ENCODE results near the gene GPR25. TPM values are rescaled to one million over a fixed set of nuclear protein-coding genes. Genes with fewer than 3 reads are reported as not detected.

Gene GPR25
- total and polyA plus RNA-seq, 10 of the 15 experiments (the other 5 are each of a cell fraction or from before 2014, with no cell fraction given) = not detected

DNA sequence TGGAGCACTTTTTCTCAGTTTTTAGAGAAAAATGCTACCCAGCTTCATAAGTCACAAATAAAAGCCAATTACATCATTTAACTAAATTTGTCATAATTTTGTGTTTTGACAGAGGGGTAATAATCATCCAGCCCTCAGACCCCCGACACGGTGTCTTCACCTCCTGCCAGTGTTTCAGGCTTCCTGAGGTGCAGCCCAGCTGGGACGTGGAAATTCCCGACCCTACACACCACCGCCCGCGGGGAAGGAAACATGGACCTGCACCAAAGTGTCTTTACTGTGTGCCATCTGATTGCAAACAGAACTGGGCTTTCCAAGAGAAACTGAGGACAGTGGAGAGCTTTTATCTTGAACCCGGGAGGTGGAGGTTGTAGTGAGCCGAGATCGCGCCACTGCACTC, 14.3 kb downstream of the GPR25 start (continued):
- TF ChIP-seq RB1 (IDR thresholded peaks at IDR 0.05; ENCODE audit: borderline replicate concordance) = no peak
- TF ChIP-seq, protein P1, sequence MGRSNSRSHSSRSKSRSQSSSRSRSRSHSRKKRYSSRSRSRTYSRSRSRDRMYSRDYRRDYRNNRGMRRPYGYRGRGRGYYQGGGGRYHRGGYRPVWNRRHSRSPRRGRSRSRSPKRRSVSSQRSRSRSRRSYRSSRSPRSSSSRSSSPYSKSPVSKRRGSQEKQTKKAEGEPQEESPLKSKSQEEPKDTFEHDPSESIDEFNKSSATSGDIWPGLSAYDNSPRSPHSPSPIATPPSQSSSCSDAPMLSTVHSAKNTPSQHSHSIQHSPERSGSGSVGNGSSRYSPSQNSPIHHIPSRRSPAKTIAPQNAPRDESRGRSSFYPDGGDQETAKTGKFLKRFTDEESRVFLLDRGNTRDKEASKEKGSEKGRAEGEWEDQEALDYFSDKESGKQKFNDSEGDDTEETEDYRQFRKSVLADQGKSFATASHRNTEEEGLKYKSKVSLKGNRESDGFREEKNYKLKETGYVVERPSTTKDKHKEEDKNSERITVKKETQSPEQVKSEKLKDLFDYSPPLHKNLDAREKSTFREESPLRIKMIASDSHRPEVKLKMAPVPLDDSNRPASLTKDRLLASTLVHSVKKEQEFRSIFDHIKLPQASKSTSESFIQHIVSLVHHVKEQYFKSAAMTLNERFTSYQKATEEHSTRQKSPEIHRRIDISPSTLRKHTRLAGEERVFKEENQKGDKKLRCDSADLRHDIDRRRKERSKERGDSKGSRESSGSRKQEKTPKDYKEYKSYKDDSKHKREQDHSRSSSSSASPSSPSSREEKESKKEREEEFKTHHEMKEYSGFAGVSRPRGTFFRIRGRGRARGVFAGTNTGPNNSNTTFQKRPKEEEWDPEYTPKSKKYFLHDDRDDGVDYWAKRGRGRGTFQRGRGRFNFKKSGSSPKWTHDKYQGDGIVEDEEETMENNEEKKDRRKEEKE (IDR thresholded peaks at IDR 0.05) = no peak
- TF ChIP-seq NFYA (IDR thresholded peaks at IDR 0.05; ENCODE audit: borderline replicate concordance, low read depth, low read length) = no peak
- TF ChIP-seq CBX5 (IDR thresholded peaks at IDR 0.05; ENCODE audit: low read depth) = no peak
- no peak for TF ChIP-seq MXI1 (IDR thresholded peaks at IDR 0.05; ENCODE audit: low read depth, low read length)

DNA sequence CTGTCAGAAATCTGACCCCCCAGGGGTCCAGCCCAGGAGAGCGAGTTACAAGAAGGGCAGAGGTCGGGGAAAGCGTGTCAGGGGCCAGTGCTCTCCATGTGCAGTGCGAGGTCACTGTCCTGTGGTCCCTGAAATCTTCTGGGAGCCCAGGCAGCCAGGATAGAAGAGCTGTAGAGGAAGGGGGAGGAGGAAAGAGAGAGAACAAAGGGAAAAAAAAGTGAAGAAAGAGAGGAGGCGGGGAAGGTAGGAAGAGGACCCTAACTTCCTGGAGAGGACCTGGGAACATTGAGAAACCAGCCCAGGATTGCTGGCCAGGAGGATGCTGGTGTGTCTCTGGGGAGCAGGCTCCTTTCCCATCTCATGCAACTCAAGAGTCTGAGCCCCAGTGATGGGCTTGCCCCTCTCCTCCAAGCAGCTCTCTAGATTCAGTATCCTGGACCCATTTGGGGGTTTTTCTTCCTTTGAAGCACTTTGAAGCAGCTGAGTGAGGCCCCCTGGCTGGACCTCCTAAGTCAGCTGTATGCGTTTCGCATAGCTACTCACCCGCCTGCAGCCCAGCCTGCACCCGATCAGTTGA, 15.1 kb downstream of the GPR25 start:
- Histone ChIP-seq H3K36me3 (ENCODE audit: control insufficient read depth in 2 of 2, insufficient read depth in 2 of 2, low read length in 1 of 2) (no peaks in the 10 kb centered on the region), H3K27me3 (replicated peaks in 1 of 2; ENCODE audit: control insufficient read depth in 2 of 2, insufficient read depth in 2 of 2, low read length in 1 of 2) (no peaks in the 10 kb centered on the region), H3K79me2 (ENCODE audit: control insufficient read depth, insufficient read depth, low read length) (no peaks in the 10 kb centered on the region; the same call in none of the 2 replicates), H3K9ac (ENCODE audit: control insufficient read depth, insufficient read depth, low read length) (peak overlapping the region; percentile 47; the same call in 1 of the 2 replicates), H3K9me3 (replicated peaks; ENCODE audit: control insufficient read depth, insufficient read depth, low read length) (no peaks in the 10 kb centered on the region), H4K20me1 (ENCODE audit: control insufficient read depth, insufficient read depth) (no peaks in the 10 kb centered on the region), H3K4me1 (ENCODE audit: control insufficient read depth, insufficient read depth, low read length) (peaks cover 60% of the 10 kb centered on the region), H3K4me2 (ENCODE audit: control insufficient read depth, insufficient read depth) (peak overlapping the region; percentile 93), H3K4me3 (0 out of 2 replicates have a peak overlapping the region, but pooled peaks have one; percentile 18), H2AFZ (ENCODE audit: control insufficient read depth, low read depth, low read length) (peak overlapping the region; percentile 64; the same call in 1 of the 2 replicates), H3K27ac (ENCODE audit: control insufficient read depth, insufficient read depth) (peak overlapping the region; percentile 51)
- DNase-seq (ENCODE audit: low read depth, low spot score) = no peak
- in situ Hi-C loops (cut with MboI) = no loop called here
- ATAC-seq = no peak
- CTCF ChIA-PET = interaction anchor here (0.7 to 10.0 kb wide), 15 partner anchors 9 to 329 kb away, joined by 3 to 131 read pairs (median 11); no protein-coding TSS in a partner anchor
- WGBS (ENCODE audit: insufficient coverage, insufficient replicate concordance, low lambda C conversion rate, missing lambda C conversion rate) = 14% methylated on average over 9 of the region's 9 CpGs
- no peak for FAIRE-seq
- BruUV-seq (replicated peaks) = TSS peak; percentile 74
- SMC1A ChIA-PET (ENCODE audit: uncharacterized antibody, unreplicated experiment) = interaction anchor here (1.2 to 12.2 kb wide), 16 partner anchors 9 to 266 kb away, joined by 3 to 193 read pairs (median 12); no protein-coding TSS in a partner anchor
- POLR2A ChIA-PET = interaction anchor here (0.6 to 6.3 kb wide), 13 partner anchors 9 to 515 kb away, joined by 3 to 60 read pairs (median 8); no protein-coding TSS in a partner anchor
- RAD21 ChIA-PET (ENCODE audit: unreplicated experiment) = interaction anchor here (0.6 to 11.2 kb wide), 25 partner anchors 9 to 518 kb away, joined by 3 to 139 read pairs (median 5); partner anchors contain the start of genes DDX59 and KIF14
- intact Hi-C loops (cut with micrococcal nuclease; ENCODE audit: unreplicated experiment) = loop anchor here (1.0 to 5.0 kb wide), 4 partner anchors 19 to 261 kb away; no protein-coding TSS in a partner anchor
- no peak for TF ChIP-seq NR2C1 (IDR thresholded peaks at IDR 0.05)
- TF ChIP-seq NFYA (IDR thresholded peaks at IDR 0.05; ENCODE audit: borderline replicate concordance, low read depth, low read length) = no peak
- no peak for TF ChIP-seq POLR2A (IDR thresholded peaks at IDR 0.05; ENCODE audit: low read depth, low read length)
- no peak for TF ChIP-seq ZNF384 (IDR thresholded peaks at IDR 0.05; ENCODE audit: borderline replicate concordance, low read depth, low read length)
- no peak for TF ChIP-seq TAF1 (IDR thresholded peaks at IDR 0.05; ENCODE audit: borderline replicate concordance, low read depth, low read length)
- TF ChIP-seq RAD21 (IDR thresholded peaks at IDR 0.05; ENCODE audit: insufficient read depth, low read depth, low read length) = no peak
- TF ChIP-seq NBN (IDR thresholded peaks at IDR 0.05) = no peak
- TF ChIP-seq MTA3 (IDR thresholded peaks at IDR 0.05; ENCODE audit: borderline replicate concordance, low read length) = no peak
- no peak for TF ChIP-seq MYC (IDR thresholded peaks at IDR 0.05; ENCODE audit: insufficient read depth, insufficient read length, insufficient replicate concordance, low read length, severe bottlenecking)
- no peak for TF ChIP-seq BCL11A (IDR thresholded peaks at IDR 0.05; ENCODE audit: low read depth, low read length)
- no peak for TF ChIP-seq ETV6 (conservative IDR thresholded peaks at IDR 0.05 in 1 of 2, IDR thresholded peaks at IDR 0.05 in 1 of 2; ENCODE audit: borderline replicate concordance in 1 of 2, low read depth in 1 of 2)
- TF ChIP-seq TARDBP (IDR thresholded peaks at IDR 0.05; ENCODE audit: borderline replicate concordance) = no peak
- no peak for TF ChIP-seq PAX5 (IDR thresholded peaks at IDR 0.05; ENCODE audit: borderline replicate concordance, low read depth, low read length)
- no peak for TF ChIP-seq ZSCAN29 (IDR thresholded peaks at IDR 0.05)
- TF ChIP-seq IKZF1 (conservative IDR thresholded peaks at IDR 0.05) = no peak
- TF ChIP-seq NR2F1 (conservative IDR thresholded peaks at IDR 0.05) = no peak
- no peak for TF ChIP-seq IRF4 (IDR thresholded peaks at IDR 0.05; ENCODE audit: low read depth, low read length)
